Measurements from ENCODE around the gene PTPDC1. TPM values are rescaled to one million over a fixed set of nuclear protein-coding genes. Genes with fewer than 3 reads are reported as not detected.

Gene PTPDC1
- total and polyA plus RNA-seq, 2 of the 4 experiments (the other 2 are of a cell fraction) = 3.9 to 6.1 TPM

DNA sequence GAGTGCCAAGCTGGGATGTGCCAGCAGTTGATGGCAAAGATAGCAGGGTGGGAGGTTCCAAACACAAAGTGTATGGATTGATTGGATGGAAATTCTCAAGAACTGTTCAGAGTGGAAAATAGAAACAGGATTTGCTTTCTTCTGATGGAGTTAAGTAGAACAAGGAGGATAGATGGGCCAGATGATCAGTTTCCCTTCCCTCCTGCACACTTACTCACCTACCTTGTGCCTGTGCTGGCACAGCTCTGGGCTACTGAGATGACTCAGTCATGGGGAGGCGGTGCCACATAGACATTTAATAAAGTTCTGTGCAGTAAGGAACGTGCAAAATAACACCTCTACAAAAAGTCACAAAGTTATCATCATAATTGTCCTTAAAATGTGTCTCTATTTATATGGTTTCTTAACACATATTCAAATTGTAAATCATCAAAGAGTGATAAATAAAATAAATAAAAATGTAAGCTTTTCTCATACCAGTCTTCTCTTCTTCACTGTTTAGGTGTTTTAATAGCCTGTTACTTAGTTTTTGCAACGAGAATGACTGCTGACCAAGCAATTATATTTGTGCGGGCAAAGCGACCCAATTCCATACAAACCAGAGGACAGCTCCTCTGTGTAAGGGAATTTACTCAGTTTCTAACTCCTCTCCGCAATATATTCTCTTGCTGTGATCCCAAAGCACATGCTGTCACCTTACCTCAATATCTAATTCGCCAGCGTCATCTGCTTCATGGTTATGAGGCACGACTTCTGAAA, 12.7 kb downstream of the PTPDC1 start:
- Histone ChIP-seq H3K4ac (ENCODE audit: low read depth, low read length) (peak overlapping the region; percentile 59), H3K9me3 (ENCODE audit: control insufficient read depth, insufficient read depth, low read length) (no peaks in the 10 kb centered on the region), H4K20me1 (ENCODE audit: insufficient read depth, low read length) (peaks cover 3% of the 10 kb centered on the region; the same call in 1 of the 2 replicates), H3K4me3 (ENCODE audit: insufficient read depth, low read depth, low read length) (no peak overlapping the region), H2AFZ (replicated peaks; ENCODE audit: low read length, poor library complexity) (no peak overlapping the region), H3K56ac (ENCODE audit: extremely low read depth, insufficient read depth, low read length) (no peak overlapping the region), H3K9me1 (ENCODE audit: insufficient read depth, low read length) (peaks cover 14% of the 10 kb centered on the region), H3K9ac (ENCODE audit: low read depth, low read length) (no peak overlapping the region), H2BK20ac (ENCODE audit: low read depth, low read length) (peak overlapping the region; percentile 14; the same call in 1 of the 2 replicates), H3K18ac (ENCODE audit: low read depth, low read length) (no peak overlapping the region), H2BK5ac (ENCODE audit: low read depth, low read length, poor library complexity, severe bottlenecking) (peak overlapping the region; percentile 21), H3K27me3 (ENCODE audit: control insufficient read depth, insufficient read depth, low read length) (no peaks in the 10 kb centered on the region), H3K79me1 (ENCODE audit: low read depth in 1 of 2, low read length in 2 of 2) (peaks cover 0 to 6% of the 10 kb centered on the region in 2 experiments; a peak in 2 of 4 replicates), H2BK120ac (ENCODE audit: low read depth, low read length) (peak overlapping the region; percentile 30), H3K36me3 (ENCODE audit: control insufficient read depth, insufficient read depth, low read length) (no peaks in the 10 kb centered on the region), H4K8ac (ENCODE audit: low read depth in 2 of 2, low read length in 2 of 2) (no peak overlapping the region), H4K91ac (ENCODE audit: insufficient read depth, low read depth, low read length) (no peak overlapping the region), H2AK5ac (ENCODE audit: low read depth, low read length) (peak overlapping the region; percentile 70; the same call in 1 of the 2 replicates), H3K23ac (ENCODE audit: low read depth, low read length) (no peak overlapping the region), H3K27ac (ENCODE audit: insufficient read depth, low read length) (no peak overlapping the region), H3K4me1 (ENCODE audit: control insufficient read depth, insufficient read depth, low read length) (peaks cover 4% of the 10 kb centered on the region; the same call in 1 of the 2 replicates), H2AK9ac (replicated peaks; ENCODE audit: low read depth, low read length, poor library complexity) (no peak overlapping the region), H3K4me2 (ENCODE audit: low read depth, low read length) (no peak overlapping the region), H2BK15ac (ENCODE audit: low read depth, low read length) (no peak overlapping the region; the same call in 2 of the 3 replicates), H3K14ac (replicated peaks; ENCODE audit: low read depth, low read length) (0 out of 2 replicates have a peak overlapping the region, but pooled peaks have one; percentile 38), H4K5ac (ENCODE audit: low read depth, low read length) (no peak overlapping the region)
- no TSS peak for BruUV-seq (replicated peaks)
- in situ Hi-C loops (cut with MboI; ENCODE audit: low sequenced_read_pairs) (no loop called here), intact Hi-C loops (cut with micrococcal nuclease) (no loop called here), dilution Hi-C loops (cut with HindIII; ENCODE audit: low sequenced_read_pairs, unreplicated experiment) (no loop called here)
- ChIA-PET POLR2A (ENCODE audit: unreplicated experiment) (no interaction called here), CTCF (no interaction called here)
- DNase-seq = peak; percentile 33
- TF ChIP-seq ELK1 (IDR thresholded peaks at IDR 0.05; ENCODE audit: borderline replicate concordance, low read depth, low read length) = no peak
- TF ChIP-seq MAFK (IDR thresholded peaks at IDR 0.05; ENCODE audit: low read depth, low read length) = peak; percentile 51
- no CpG with 5 or more reads among the region's 9 CpGs for WGBS, 2 experiments (ENCODE audit: extremely low coverage in 2 of 2, insufficient read length in 1 of 2)
- ATAC-seq (ENCODE audit: low read depth) = no peak
